ENCODE measurements around the gene AGTRAP.

Gene AGTRAP

DNA sequence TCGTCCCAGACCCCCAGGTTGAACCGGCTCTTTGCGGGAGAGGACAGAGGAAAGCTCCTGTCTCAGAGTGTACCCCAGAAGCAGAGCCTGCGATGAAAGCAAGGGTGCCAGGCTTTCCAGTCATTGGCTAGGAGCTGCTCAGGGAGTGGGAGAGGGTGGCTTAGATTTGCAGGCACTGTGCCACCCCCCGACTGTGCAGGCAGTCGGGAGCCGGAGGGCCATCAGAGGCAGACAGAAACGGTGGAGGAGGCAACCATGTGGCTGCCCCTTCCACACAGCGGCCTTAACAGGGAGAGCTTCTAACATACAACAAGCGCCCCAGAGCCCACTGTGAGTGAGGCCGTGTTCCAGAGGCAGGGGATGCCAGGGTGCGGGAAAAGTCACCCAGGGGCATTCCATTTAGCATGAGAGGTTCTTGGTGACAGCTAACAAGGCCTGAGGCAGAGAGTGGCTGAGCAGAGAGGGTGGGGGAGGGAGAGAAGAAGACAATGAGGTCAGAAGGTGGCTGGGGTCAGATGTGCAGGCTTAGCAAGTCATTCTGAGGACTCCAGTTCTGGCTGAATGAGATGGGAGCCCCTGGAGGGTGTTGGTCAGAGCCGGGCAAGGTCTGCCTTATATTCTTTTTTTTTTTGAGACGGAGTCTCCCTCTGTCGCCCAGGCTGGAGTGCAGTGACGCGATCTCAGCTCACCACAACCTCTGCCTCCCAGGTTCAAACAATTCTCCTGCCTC is 16.6 kb downstream of the AGTRAP start:
- Histone ChIP-seq H3K27ac (ENCODE audit: low read length) (no peak overlapping the region), H3K79me2 (ENCODE audit: low read length) (no peaks in the 10 kb centered on the region), H3K4me2 (ENCODE audit: low read length) (no peak overlapping the region), H3K4me3 (ENCODE audit: low read length) (no peak overlapping the region), H3K4me1 (ENCODE audit: low read length) (no peaks in the 10 kb centered on the region), H3K9ac (ENCODE audit: low read length) (no peak overlapping the region), H4K20me1 (ENCODE audit: insufficient read depth, low read length) (no peaks in the 10 kb centered on the region), H3K36me3 (replicated peaks; ENCODE audit: low read depth, low read length) (no peaks in the 10 kb centered on the region), H3K9me3 (ENCODE audit: insufficient read depth, low read length) (no peaks in the 10 kb centered on the region), H3K27me3 (ENCODE audit: low read depth, low read length) (no peaks in the 10 kb centered on the region), H2AFZ (ENCODE audit: low read depth, low read length) (no peak overlapping the region)
- TF ChIP-seq EZH2phosphoT487 (IDR thresholded peaks at IDR 0.05; ENCODE audit: low read depth), result no peak
- TF ChIP-seq, protein P1, sequence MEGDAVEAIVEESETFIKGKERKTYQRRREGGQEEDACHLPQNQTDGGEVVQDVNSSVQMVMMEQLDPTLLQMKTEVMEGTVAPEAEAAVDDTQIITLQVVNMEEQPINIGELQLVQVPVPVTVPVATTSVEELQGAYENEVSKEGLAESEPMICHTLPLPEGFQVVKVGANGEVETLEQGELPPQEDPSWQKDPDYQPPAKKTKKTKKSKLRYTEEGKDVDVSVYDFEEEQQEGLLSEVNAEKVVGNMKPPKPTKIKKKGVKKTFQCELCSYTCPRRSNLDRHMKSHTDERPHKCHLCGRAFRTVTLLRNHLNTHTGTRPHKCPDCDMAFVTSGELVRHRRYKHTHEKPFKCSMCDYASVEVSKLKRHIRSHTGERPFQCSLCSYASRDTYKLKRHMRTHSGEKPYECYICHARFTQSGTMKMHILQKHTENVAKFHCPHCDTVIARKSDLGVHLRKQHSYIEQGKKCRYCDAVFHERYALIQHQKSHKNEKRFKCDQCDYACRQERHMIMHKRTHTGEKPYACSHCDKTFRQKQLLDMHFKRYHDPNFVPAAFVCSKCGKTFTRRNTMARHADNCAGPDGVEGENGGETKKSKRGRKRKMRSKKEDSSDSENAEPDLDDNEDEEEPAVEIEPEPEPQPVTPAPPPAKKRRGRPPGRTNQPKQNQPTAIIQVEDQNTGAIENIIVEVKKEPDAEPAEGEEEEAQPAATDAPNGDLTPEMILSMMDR (IDR thresholded peaks at IDR 0.05; ENCODE audit: low read depth, low read length), result no peak

DNA sequence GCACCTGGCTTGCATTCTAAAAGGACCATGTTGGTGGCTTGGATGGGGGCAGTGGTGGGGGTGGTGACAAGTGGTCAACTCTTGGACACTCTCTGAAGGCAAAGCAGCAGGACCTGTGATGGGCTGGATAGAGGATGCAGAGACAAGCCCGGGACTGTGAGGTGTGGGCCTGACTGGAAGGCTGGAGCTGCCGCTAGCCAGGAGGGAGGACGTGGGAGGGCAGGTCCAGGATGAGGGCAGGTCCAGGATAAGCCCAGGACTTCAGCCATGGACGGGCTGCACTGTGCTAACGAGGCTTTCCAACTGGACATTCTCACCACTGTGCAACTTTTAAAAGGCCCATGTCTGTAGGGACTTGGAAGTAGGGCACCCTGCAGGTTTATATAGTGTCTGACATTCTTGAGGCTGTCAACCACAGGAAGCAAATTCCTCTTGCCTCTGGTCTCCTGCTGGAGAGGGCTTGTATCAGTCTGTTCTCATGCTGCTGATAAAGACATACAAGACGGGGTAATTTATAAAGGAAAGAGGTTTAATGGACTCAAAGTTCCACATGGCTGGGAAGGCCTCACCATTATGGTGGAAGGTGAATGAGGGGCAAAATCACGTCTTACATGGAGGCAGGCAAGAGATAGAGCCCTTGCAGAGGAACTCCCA is 17.7 kb downstream of the AGTRAP start:
- H3K4me2 ChIP-seq (ENCODE audit: low read length), result no peak overlapping the region
- no peaks in the 10 kb centered on the region for H4K20me1 ChIP-seq (ENCODE audit: insufficient read depth, low read length)
- H3K9me3 ChIP-seq (ENCODE audit: insufficient read depth, low read length), result no peaks in the 10 kb centered on the region
- no peak overlapping the region for H3K27ac ChIP-seq (ENCODE audit: low read length)
- TF ChIP-seq EZH2phosphoT487 (IDR thresholded peaks at IDR 0.05; ENCODE audit: low read depth), result no peak
- TF ChIP-seq, protein P1 (IDR thresholded peaks at IDR 0.05; ENCODE audit: low read depth, low read length), result no peak
- H3K4me3 ChIP-seq (ENCODE audit: low read length), result no peak overlapping the region
- no peak overlapping the region for H2AFZ ChIP-seq (ENCODE audit: low read depth, low read length)
- no peak overlapping the region for H3K9ac ChIP-seq (ENCODE audit: low read length)
- no peaks in the 10 kb centered on the region for H3K36me3 ChIP-seq (replicated peaks; ENCODE audit: low read depth, low read length)
- no peaks in the 10 kb centered on the region for H3K79me2 ChIP-seq (ENCODE audit: low read length)
- no peaks in the 10 kb centered on the region for H3K4me1 ChIP-seq (ENCODE audit: low read length)
- H3K27me3 ChIP-seq (ENCODE audit: low read depth, low read length), result no peaks in the 10 kb centered on the region

DNA sequence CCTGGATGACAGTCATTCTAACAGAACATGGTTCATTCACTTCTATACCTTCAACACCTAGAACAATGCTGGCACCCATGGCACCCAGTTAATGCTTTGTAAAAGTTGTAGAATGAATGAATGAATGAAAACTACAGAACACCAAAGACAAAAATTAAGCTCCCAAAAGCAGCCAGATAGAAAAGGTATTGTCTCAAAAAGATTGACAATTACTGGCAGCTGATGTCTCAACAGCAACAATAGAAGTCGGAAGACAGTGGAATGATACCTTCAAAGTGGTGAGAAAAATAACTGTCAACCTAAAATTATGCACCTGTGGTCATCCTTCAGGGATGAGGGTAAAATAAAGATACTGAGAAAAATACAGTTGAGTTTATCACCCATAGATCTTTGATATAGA is 21.1 kb downstream of the AGTRAP start:
- Histone ChIP-seq H3K79me2 (ENCODE audit: low read length) (no peaks in the 10 kb centered on the region), H3K4me3 (ENCODE audit: low read length) (no peak overlapping the region), H3K9ac (ENCODE audit: low read length) (no peak overlapping the region), H3K4me2 (ENCODE audit: low read length) (no peak overlapping the region), H3K36me3 (replicated peaks; ENCODE audit: low read depth, low read length) (no peaks in the 10 kb centered on the region), H3K9me3 (ENCODE audit: insufficient read depth, low read length) (no peaks in the 10 kb centered on the region), H3K27me3 (ENCODE audit: low read depth, low read length) (no peaks in the 10 kb centered on the region), H2AFZ (ENCODE audit: low read depth, low read length) (no peak overlapping the region), H3K27ac (ENCODE audit: low read length) (no peak overlapping the region), H3K4me1 (ENCODE audit: low read length) (no peaks in the 10 kb centered on the region), H4K20me1 (ENCODE audit: insufficient read depth, low read length) (no peaks in the 10 kb centered on the region)
- TF ChIP-seq EZH2phosphoT487 (IDR thresholded peaks at IDR 0.05; ENCODE audit: low read depth), result no peak

DNA sequence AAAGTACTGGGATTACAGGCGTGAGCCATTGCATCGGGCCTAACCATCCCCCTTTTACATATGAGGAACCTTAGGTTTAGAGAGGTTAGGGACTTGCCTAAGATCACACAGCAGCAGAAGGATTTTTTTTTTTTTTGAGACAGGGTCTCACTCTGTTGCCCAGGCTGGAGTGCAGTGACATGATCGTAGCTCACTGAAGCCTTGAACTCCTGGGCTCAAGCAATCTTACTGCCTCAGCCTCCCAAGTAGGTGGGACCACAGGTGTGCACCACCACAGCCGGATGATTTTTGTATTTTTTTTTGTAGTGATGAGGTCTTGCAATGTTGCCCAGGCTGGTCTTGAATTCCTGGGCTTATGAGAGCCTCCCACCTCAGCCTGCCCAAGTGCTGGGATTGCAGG is 23.9 kb downstream of the AGTRAP start:
- no peaks in the 10 kb centered on the region for H4K20me1 ChIP-seq (ENCODE audit: insufficient read depth, low read length)

More for the DNA sequence above, 23.9 kb downstream of the AGTRAP start:
- Histone ChIP-seq H3K4me3 (ENCODE audit: low read length) (no peak overlapping the region), H3K9me3 (ENCODE audit: insufficient read depth, low read length) (no peaks in the 10 kb centered on the region), H3K9ac (ENCODE audit: low read length) (no peak overlapping the region), H3K4me2 (ENCODE audit: low read length) (no peak overlapping the region), H3K27me3 (ENCODE audit: low read depth, low read length) (no peaks in the 10 kb centered on the region), H3K4me1 (ENCODE audit: low read length) (no peaks in the 10 kb centered on the region), H3K79me2 (ENCODE audit: low read length) (no peaks in the 10 kb centered on the region), H2AFZ (ENCODE audit: low read depth, low read length) (no peak overlapping the region), H3K27ac (ENCODE audit: low read length) (no peak overlapping the region), H3K36me3 (replicated peaks; ENCODE audit: low read depth, low read length) (no peaks in the 10 kb centered on the region)
- TF ChIP-seq EZH2phosphoT487 (IDR thresholded peaks at IDR 0.05; ENCODE audit: low read depth), result no peak
- TF ChIP-seq, protein P1 (IDR thresholded peaks at IDR 0.05; ENCODE audit: low read depth, low read length), result no peak

Data from OCI-LY3 (cell line).